ENCODE data around the gene PPP1R15A.

DNA sequence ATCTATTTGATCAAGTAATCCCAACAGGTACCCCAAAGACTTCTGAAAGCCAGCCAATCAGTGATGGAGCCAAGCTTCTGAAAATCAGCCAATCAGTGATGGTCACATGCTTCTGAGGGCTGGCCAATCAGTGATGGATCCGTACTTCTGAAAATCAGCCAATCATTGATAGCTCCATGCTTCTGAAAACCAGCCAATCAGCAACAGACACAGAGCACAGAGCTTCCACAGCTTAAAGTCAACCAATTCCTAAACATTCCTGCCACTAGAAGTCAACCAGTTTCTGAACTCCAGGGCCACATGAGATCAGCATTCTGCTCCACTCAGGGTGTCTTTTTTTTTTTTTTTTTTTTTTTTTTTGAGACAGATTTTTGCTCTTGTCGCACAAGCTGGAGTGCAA is 27.7 kb upstream of the PPP1R15A start:
- TF ChIP-seq POLR2A (IDR thresholded peaks at IDR 0.05), result no peak
- TF ChIP-seq, protein P1, sequence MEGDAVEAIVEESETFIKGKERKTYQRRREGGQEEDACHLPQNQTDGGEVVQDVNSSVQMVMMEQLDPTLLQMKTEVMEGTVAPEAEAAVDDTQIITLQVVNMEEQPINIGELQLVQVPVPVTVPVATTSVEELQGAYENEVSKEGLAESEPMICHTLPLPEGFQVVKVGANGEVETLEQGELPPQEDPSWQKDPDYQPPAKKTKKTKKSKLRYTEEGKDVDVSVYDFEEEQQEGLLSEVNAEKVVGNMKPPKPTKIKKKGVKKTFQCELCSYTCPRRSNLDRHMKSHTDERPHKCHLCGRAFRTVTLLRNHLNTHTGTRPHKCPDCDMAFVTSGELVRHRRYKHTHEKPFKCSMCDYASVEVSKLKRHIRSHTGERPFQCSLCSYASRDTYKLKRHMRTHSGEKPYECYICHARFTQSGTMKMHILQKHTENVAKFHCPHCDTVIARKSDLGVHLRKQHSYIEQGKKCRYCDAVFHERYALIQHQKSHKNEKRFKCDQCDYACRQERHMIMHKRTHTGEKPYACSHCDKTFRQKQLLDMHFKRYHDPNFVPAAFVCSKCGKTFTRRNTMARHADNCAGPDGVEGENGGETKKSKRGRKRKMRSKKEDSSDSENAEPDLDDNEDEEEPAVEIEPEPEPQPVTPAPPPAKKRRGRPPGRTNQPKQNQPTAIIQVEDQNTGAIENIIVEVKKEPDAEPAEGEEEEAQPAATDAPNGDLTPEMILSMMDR (IDR thresholded peaks at IDR 0.05), result peak in 1 of 6 experiments; percentile 15
